ENCODE data around the gene MLKL.

GRCh38 chr16:74737521-74737920 is 36.9 kb upstream of the MLKL start:
- TF ChIP-seq CTCF (conservative IDR thresholded peaks at IDR 0.05 in 1 of 2, IDR thresholded peaks at IDR 0.05 in 1 of 2; ENCODE audit: extremely low read depth in 1 of 2, insufficient read depth in 1 of 2, low read depth in 1 of 2, low read length in 2 of 2): no peak
- TF ChIP-seq EZH2 (IDR thresholded peaks at IDR 0.05; ENCODE audit: borderline replicate concordance, low read length): no peak
